CD4-positive, alpha-beta T cell treated with Interferon gamma for 1 hour (primary cell): ENCODE data around the gene IRF8.
A peak's percentile ranks its signal among the peaks of the same experiment; 100 is the strongest.
"Not testable (repeated sequence)": the region's sequence is repeated elsewhere in the genome, so short reads cannot be mapped to it uniquely, and the experiment has no call there.

Experiments used
- DNase-seq: peaks from one replicate; pipeline ENCODE4 v3.0.0-alpha.2; 2020

IRF8 gene

GRCh38 chr16:85868495-85868894 lies 30.5 kb upstream of the IRF8 start:
- DNase-seq: peak; percentile 19

GRCh38 chr16:85869206-85869605 lies 29.8 kb upstream of the IRF8 start:
- DNase-seq: no peak

- no peak for DNase-seq
Observed at GRCh38 chr16:85869785-85870558, 29.0 kb upstream of the IRF8 start.

GRCh38 chr16:85871756-85872155 lies 27.2 kb upstream of the IRF8 start:
- no peak for DNase-seq

GRCh38 chr16:85872734-85873133 lies 26.2 kb upstream of the IRF8 start:
- no peak for DNase-seq

GRCh38 chr16:85873153-85873552 lies 25.8 kb upstream of the IRF8 start:
- DNase-seq: no peak

GRCh38 chr16:85874031-85874430 lies 24.9 kb upstream of the IRF8 start:
- DNase-seq: not testable (repeated sequence)

- no peak for DNase-seq
Observed at GRCh38 chr16:85878407-85878806, 20.6 kb upstream of the IRF8 start.

GRCh38 chr16:85878875-85879274 lies 20.1 kb upstream of the IRF8 start:
- DNase-seq: no peak

GRCh38 chr16:85879549-85879948 lies 19.4 kb upstream of the IRF8 start:
- DNase-seq: no peak

- no peak for DNase-seq
Observed at GRCh38 chr16:85879975-85880831, 18.8 kb upstream of the IRF8 start.

GRCh38 chr16:85880861-85881260 lies 18.1 kb upstream of the IRF8 start:
- DNase-seq: no peak

GRCh38 chr16:85881436-85881835 lies 17.5 kb upstream of the IRF8 start:
- DNase-seq: no peak

- DNase-seq: no peak
Observed at GRCh38 chr16:85882181-85882810, 16.7 kb upstream of the IRF8 start.

GRCh38 chr16:85883813-85884212 lies 15.1 kb upstream of the IRF8 start:
- DNase-seq: no peak

- no peak for DNase-seq
Observed at GRCh38 chr16:85884808-85885463, 14.0 kb upstream of the IRF8 start.

GRCh38 chr16:85885537-85885936 lies 13.4 kb upstream of the IRF8 start:
- DNase-seq: no peak

- peak; percentile 41 for DNase-seq
Observed at GRCh38 chr16:85888405-85889331, 10.3 kb upstream of the IRF8 start.

GRCh38 chr16:85891033-85891775 lies 7.8 kb upstream of the IRF8 start:
- no peak for DNase-seq

GRCh38 chr16:85891776-85892166 lies 7.2 kb upstream of the IRF8 start:
- DNase-seq: no peak

GRCh38 chr16:85892760-85893159 lies 6.2 kb upstream of the IRF8 start:
- DNase-seq: no peak
